Cardiac fibroblast (primary cell): ENCODE results near the gene BCAR3.

Source experiments
- DNase-seq, 2 donors: peaks; one replicate each; pipeline versions ENCODE4 v3.0.0 to v3.0.0-alpha.2; 2010; ENCODE audit warnings: low read depth in 2 of 2
- H3K4me3 ChIP-seq, 2 donors: replicated peaks in 1 of 2; 1 replicate in 1 of 2; 2 replicates in 1 of 2; pipeline ENCODE4 v1.5.1; 2011; ENCODE audit warnings: low read depth in 2 of 2, low read length in 2 of 2, mild to moderate bottlenecking in 2 of 2, moderate library complexity in 1 of 2
- TF ChIP-seq, protein P1 (sequence below): IDR thresholded peaks from one replicate; pipeline ENCODE4 v1.5.1; 2011; ENCODE audit warnings: low read depth, mild to moderate bottlenecking, low read length, inconsistent platforms

BCAR3 gene

DNA sequence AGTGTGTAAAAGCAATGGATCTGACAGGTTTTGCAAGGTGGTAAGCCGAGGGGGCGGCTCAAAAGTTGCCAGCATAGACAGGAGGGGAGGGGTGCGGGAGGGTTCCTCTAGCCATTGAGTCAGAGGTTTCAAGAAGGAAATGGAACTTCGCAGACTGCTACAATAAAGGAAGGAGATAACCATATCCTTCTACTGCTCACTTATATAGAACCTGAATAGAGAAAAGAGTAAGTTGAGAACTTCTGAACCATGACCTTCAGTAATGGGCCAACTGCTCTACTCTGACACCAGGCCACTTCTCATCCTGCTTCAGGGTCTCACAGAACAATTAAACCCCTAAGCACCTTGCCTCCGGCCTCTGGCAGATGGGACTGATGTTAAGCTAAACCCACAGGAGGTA, 26.3 kb upstream of the BCAR3 start:
- no peak overlapping the region for H3K4me3 ChIP-seq
- no peak for DNase-seq
- TF ChIP-seq, protein P1, sequence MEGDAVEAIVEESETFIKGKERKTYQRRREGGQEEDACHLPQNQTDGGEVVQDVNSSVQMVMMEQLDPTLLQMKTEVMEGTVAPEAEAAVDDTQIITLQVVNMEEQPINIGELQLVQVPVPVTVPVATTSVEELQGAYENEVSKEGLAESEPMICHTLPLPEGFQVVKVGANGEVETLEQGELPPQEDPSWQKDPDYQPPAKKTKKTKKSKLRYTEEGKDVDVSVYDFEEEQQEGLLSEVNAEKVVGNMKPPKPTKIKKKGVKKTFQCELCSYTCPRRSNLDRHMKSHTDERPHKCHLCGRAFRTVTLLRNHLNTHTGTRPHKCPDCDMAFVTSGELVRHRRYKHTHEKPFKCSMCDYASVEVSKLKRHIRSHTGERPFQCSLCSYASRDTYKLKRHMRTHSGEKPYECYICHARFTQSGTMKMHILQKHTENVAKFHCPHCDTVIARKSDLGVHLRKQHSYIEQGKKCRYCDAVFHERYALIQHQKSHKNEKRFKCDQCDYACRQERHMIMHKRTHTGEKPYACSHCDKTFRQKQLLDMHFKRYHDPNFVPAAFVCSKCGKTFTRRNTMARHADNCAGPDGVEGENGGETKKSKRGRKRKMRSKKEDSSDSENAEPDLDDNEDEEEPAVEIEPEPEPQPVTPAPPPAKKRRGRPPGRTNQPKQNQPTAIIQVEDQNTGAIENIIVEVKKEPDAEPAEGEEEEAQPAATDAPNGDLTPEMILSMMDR: no peak

DNA sequence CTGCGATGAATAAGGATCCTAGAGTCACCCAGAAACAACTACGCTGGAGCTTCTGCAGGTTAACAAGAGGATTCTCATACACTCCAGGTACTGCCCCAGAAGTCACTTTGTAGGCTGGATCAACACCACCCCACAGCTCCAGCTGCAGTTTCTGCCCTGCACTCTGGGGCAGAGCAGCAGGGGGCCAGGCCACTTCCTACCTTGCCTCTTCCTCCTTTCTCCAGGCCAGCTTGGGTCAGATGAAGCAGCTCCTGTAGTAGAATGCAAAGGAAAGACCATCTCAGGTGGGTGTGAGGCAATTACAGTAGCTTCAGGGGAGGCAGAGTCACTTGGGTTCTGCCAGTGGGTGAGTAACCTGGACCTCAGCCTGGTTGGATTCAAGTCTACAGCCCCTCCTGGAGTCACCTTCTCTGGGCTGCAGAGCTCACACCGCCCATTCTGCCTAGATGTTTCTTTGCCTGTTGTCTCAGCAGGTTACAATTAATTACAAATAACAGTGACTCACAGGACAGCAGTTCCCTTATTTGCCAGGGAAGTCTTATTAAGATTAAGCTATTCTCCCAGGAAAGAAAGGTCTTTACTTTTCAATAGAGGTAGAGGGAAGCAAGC, 24.4 kb upstream of the BCAR3 start:
- no peak overlapping the region for H3K4me3 ChIP-seq
- TF ChIP-seq, protein P1: no peak
- no peak for DNase-seq

DNA sequence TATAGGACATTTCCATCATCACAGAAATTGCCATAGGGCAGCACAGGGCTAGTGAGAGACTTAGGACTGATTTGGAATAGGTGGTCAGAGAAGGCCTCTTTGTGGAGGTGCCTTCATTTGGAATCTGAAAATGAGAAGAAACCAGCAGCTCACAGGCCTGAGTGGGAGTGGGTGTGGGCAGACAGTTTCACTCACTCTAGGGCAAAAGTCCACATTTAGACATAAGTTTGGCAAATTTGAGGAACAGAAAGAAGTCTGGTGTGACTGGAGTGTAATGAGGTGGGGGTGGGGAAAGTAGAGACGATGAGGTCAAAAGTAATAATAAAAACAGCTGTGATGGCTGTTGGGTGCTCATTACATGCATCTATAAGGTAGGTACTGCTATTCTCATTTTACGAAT, 22.4 kb upstream of the BCAR3 start:
- no peak overlapping the region for H3K4me3 ChIP-seq
- DNase-seq: no peak
- TF ChIP-seq, protein P1: no peak

DNA sequence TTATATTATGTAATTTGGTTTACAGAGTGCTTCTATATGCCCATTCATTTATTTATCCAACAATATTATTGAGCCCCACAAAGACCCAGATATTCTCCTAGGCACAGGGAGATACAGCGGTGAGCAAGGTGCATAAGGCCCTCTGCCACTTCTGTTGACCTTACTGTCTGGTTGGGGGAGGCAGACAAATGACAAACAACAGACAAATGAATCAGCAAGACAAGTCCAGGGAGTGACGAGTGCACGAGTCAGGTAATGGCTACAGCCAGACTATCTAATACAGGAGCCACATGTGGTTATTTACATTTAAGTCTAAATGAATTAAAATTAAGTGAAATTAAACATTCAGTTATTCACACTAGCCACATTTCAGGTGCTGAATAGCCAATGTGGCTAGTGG, 22.0 kb upstream of the BCAR3 start:
- H3K4me3 ChIP-seq: no peak overlapping the region
- TF ChIP-seq, protein P1: no peak
- DNase-seq: peak in 1 of 2 donors; percentile 38

DNA sequence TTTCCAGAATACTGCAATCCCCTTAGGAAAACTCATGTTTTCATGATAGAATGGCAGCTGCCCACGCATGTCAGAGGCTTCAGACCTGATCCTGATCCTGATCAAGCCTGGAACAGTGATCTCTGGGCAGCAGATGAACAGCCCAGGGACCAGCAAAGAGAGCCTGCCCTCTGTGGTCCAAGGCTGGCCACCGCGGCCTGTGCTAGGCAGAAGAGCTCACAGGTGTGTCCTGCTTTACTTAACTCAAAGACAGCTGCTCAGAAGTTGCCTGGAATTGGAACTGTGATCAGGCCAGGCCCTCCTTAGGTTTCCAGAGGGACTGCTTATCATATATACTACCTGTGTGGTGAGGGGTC, 21.2 kb upstream of the BCAR3 start:
- no peak for DNase-seq
- TF ChIP-seq, protein P1: no peak
- H3K4me3 ChIP-seq: no peak overlapping the region

DNA sequence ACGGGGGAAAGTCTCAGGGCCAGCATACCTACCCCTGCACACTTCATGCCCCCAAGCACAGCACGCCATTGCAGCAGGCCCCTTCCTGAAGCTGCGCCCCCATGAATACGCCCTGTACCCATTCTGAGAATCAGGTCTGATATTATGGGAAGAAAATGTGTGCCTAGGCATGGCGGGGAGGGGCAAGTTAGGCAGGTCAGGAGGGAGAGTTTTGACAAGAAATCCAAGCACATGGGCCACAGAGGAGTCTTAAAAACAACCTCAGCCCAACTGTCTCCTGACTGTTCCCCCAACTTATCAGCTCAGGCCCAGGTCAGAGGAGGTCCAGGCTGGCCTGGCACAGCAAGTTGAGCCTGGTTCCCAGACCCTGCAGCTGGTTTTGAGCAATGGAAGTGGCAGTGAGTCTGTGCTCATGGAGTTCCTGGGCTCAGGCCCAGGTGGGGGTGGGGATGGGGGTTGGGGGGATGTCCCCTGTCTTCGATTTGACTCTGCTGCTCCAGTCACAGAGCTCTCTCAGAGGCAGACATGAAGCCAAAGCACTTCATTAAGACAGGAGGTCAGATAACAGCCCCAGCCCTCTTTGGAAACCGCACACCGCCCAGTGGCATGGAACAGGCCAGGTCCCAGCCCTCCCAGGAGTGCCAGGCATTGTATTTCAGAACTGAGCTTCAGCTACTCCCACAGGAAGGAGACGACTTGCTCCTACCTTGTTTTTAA, 20.6 kb upstream of the BCAR3 start:
- DNase-seq: peak in 1 of 2 donors; percentile 43
- H3K4me3 ChIP-seq: no peak overlapping the region
- TF ChIP-seq, protein P1: no peak

DNA sequence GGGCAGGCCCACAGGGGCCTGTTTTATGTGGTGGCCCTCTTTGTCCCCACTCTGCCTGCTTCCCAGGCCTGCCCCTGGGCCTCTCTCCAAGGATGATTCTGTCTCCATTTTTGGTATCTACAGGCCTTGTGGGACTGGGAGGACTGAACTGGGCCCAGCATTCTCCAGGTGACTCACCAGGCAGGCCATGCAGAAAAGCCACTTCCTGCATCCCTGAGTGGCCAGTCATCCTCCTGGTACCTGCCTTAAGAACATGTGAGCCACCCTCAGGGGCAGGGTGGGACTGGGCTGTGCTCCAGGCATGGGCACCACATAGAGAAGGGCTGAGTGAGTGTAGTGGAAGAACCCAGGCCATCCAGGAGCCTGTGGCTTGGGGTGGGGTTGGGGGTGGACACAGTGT, 20.0 kb upstream of the BCAR3 start:
- TF ChIP-seq, protein P1: no peak
- no peak overlapping the region for H3K4me3 ChIP-seq
- peak; percentile 81 to 99 for DNase-seq
